GM12865 (cell line): ENCODE results near the gene ERBB2.
A peak's percentile ranks its signal among the peaks of the same experiment; 100 is the strongest.
"Not testable (repeated sequence)": the region's sequence is repeated elsewhere in the genome, so short reads cannot be mapped to it uniquely, and the experiment has no call there.

ENCODE experiments used
- DNase-seq: peaks from one replicate; pipeline ENCODE4 v3.0.0; 2010; ENCODE audit warnings: low read depth
- H3K4me3 ChIP-seq: 2 replicates; pipeline ENCODE4 v1.5.1; 2011; ENCODE audit warnings: mild to moderate bottlenecking, low read depth, low read length, control low read depth
- CTCF ChIP-seq: IDR thresholded peaks from 2 replicates; pipeline ENCODE4 v1.5.1; 2011; ENCODE audit warnings: low read length, control low read depth, low read depth, inconsistent platforms; ENCODE audit not compliant: insufficient read depth; ENCODE audit errors: missing control alignments

Gene ERBB2

GRCh38 chr17:39724731-39725130 is 24.9 kb downstream of the ERBB2 start:
- no peak for DNase-seq
- no peak for TF ChIP-seq CTCF
- H3K4me3 ChIP-seq, result no peak overlapping the region

GRCh38 chr17:39725923-39726322 is 26.1 kb downstream of the ERBB2 start:
- H3K4me3 ChIP-seq, DNase-seq: not testable (repeated sequence)

- no peak for DNase-seq
- H3K4me3 ChIP-seq, result no peak overlapping the region
- TF ChIP-seq CTCF, result no peak
Measured at GRCh38 chr17:39726617-39727016, 26.8 kb downstream of the ERBB2 start.

DNA sequence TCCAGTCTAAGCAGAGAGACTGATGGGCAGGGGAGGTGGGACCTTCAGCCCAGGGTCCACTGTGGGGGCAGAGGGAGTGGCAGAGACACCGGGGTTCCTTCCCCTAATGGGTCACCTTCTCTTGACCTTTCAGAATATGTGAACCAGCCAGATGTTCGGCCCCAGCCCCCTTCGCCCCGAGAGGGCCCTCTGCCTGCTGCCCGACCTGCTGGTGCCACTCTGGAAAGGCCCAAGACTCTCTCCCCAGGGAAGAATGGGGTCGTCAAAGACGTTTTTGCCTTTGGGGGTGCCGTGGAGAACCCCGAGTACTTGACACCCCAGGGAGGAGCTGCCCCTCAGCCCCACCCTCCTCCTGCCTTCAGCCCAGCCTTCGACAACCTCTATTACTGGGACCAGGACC is 27.7 kb downstream of the ERBB2 start:
- no peak for TF ChIP-seq CTCF

DNA sequence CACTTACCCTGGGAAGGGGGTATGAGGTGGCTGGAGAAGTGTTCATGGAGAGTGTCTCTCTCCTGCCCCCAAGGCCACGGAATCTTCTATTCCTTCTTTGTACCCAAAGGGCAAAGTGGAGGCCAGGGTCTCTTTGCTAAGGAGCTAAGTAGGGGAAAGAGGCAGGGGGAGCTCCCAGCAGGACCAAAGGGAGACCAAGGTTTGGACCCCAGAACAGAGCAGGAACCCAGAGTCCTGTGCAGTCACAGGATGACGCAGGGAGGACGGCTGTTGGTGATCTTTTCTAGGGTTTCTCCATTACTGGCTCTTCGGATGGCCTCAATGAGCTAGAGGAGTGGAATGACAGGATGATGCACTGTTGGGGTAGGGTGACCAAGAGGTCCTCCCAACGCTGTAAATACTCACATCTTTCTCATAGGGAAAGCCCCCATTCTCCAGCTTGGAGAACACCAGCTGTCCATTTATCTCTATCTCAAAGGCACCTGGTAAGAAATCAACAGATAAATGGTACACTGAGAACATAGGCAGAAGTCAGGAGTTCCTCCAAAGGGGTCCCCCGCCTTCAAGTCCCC is 29.5 kb downstream of the ERBB2 start:
- peak overlapping the region; percentile 61 for H3K4me3 ChIP-seq
- no peak for TF ChIP-seq CTCF

More for the DNA sequence above, 27.7 kb downstream of the ERBB2 start:
- no peak overlapping the region for H3K4me3 ChIP-seq
- no peak for DNase-seq

DNA sequence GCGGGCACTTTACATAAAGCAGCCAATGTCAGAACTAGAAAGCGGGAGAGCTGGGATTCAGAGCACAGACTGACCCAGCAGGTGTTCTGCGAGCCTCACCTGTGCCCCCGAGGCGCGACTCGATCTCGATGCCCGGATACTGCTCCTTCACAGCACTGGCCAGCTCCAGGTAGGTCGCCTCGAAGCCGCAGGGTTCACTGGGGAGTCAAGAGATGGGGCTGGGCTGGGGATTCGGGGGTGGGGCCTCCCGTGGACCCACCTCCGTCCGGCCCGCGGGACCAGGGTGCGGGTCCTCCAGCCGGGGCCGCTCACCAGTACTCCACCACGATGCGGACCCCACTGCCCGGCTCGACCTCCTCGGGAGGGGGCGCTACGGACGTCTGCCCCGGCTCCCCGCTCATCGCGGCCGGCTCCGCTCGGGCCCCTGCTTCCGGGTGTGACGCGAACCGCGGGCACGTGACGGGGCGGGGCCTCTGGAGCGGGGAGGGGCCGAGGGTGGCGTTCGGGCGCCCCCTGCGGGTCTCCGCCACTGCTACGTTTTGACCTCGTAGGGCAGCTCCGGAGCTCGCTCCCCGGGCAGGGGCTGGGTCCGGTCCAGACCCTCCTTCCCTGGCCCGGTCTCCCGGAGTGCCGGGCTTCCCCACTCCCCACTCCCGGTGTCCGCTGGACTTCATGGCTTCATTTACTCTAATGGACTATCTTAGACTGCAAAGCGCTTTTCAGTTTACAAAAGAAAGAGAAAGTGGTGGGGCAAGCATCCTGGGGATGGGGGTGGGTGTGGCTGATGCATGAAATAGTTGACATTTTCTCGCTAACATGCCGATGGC is 30.4 kb downstream of the ERBB2 start, which contains the start of gene MIEN1:
MIEN1 (minus strand) TSS at position 438 of the 827 bp plus-strand sequence; CDS start at position 401, 37 bp downstream.
- H3K4me3 ChIP-seq, result peak within 1 kb of the TSS; percentile 61
- TF ChIP-seq CTCF, result peak; percentile 91
- peak; percentile 93 for DNase-seq

More for the DNA sequence above, 29.5 kb downstream of the ERBB2 start:
- DNase-seq, result no peak

DNA sequence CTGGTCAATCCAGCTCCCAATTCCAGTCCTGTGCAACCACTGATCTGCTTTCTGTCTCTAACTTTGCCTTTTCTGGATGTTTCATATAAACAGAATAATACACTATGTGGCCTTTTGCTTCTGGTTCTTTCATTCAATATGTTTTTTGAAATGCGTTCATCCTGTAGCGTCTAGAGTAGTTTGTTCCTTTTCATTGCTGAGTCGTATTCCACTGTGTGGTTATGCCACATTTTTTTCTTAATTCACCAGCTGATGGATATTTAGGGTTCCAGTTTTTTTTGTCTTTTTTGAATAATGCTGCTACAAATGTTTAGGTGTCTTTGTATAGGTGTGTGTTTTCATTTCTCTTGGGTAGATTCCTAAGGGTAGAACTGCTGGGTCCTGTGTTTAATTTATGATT is 32.7 kb downstream of the ERBB2 start:
- H3K4me3 ChIP-seq, result no peak overlapping the region
- no peak for TF ChIP-seq CTCF
- no peak for DNase-seq
